HG03196 (cell line): Measurements from ENCODE around the gene NBEAL1.
"Not testable (repeated sequence)": the region's sequence is repeated elsewhere in the genome, so short reads cannot be mapped to it uniquely, and the experiment has no call there.

Source experiments
- ATAC-seq: cut with Tn5 transposase; IDR thresholded peaks from one replicate; pipeline ENCODE4 v1.9.1; 2021; ENCODE audit not compliant: unreplicated experiment

Gene NBEAL1

DNA sequence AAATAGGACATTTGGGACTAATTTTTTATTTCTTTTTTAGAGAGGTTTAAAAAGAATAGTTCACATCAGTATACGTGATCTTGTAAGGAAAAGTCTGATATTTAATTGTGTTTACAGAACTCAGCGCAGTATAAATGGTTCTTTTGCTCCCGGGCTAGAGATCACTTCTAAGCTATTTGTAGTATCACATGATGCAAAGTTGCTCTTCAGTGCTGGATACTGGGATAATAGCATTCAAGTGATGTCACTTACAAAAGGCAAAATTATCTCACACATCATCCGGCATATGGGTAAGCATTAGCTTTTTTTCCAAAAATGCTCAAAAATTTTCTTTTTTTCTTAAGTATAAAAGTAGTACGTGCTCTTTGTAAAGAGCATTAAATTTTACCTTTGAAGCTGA lies 186.8 kb downstream of the NBEAL1 start:
- ATAC-seq: no peak

DNA sequence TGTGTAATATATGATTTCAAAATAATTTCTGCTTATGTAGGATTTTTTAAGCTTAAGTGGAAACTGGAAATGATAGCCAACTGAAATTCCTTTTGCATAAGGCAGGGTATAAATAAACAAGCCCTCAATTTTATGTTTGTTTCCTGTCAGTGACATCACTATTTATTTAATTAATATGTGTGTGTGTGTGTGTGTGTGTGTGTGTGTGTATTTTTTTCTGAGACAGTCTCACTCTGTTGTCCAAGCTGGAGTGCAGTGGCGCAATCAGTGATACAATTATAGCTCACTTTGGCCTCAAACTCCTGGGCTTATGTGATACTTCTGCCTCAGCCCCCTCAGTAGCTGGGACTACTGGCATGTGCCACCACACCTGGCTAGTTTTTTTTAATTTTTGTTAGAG lies 194.9 kb downstream of the NBEAL1 start:
- ATAC-seq: no peak

DNA sequence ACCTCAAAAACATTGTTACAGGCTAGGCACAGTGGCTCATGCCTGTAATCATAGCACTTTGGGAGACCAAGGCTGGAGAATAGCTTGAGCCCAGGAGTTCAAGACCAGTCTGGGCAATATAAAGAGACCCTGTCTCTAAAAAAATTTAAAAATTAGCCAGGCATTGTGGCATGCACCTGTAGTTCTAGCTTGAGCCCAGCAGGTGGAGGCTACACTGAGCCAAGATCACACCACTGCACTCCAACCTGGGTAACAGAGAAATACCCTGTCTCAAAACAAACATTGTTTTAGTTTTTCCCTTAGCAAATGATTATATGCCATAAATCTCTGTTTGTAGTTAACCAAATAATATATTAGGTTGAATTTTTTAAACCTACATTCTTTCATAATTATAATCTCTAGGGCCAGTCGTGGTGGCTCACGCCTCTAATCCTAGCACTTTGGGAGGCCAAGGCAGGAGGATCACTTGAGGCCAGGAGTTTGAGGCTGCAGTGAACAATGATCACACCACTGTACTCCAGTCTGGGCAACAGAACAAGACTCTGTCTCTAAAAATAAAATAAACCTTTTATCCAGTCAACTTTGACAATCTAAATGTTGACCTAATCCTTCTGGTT lies 210.9 kb downstream of the NBEAL1 start:
- ATAC-seq: no peak

DNA sequence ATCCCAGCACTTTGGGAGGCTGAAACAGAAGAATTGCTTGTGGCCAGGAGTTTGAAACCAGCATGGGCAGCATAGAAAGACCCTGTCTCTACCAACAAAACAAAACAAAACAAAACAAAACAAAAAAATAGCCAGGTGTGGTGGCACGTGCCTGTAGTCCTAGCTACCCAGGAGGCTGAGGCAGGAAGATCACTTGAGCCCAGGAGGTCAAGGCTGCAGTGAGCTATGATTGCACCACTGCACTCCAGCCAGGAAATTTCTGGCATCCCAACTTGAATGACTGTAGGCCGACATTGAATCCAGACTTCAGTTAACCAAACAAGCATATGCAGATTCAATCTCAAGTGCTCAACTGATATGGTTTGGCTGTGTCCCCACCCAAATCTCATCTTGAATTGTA lies 215.0 kb downstream of the NBEAL1 start:
- ATAC-seq: not testable (repeated sequence)

DNA sequence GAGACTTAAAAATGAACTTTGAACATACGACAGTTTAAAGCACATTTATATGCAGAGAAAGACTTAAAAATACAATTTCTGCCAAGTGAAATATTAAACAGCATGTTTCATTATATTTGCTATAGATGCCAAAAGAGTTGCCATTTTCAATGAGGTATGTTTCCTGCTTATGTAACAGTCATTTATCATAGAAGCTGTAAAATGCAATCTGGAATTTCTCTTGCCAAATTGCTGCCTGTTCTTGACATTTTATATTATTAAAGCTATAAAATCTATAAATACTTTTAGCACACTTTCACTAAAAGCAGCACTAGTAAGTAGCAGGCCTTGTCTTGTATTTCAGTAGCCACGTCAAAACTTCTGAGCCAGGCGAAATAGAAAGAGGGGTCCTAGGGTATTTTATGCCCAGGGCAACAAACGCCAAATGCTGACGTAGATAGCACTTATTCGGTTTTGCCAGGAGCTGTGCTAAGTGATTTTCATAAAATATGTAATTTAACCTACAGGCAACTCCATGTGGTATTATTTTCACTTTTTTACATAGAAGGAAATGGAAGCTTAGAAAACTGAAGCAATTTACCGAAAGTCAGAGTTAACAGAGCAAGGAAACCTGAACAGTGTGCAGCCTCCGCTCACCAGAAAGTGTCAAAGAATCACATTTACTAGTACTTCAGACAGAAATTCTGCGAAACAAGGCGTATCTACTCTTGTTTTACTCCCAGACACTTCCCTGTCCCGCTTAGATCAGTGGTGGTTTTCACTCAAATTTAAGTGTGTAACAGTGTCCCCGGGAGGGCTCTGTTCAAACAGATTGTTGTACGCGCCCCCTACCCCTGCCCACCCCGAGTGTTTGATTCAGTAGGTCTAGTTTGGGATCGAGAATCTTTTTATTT lies 222.9 kb downstream of the NBEAL1 start:
- no peak for ATAC-seq

DNA sequence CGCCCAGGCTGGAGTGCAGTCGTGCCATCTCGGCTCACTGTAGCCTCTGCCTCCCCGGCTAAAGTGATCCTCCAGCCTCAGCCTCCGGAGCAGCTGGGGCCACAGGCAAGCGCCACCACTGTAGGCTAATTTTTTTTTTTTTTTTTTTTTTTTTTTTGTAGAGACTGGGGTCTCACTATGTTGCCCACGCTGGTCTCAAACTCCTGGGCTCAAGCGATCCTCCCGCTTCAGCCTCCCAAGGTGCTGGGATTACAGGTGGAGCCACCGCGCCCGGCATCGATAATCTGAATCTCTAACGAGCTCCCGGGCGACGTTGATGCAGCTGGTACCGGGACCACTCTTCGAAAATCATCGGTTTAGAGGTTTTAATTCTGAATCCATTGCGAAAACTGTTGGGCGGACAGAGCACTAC lies 223.6 kb downstream of the NBEAL1 start:
- ATAC-seq: no peak

DNA sequence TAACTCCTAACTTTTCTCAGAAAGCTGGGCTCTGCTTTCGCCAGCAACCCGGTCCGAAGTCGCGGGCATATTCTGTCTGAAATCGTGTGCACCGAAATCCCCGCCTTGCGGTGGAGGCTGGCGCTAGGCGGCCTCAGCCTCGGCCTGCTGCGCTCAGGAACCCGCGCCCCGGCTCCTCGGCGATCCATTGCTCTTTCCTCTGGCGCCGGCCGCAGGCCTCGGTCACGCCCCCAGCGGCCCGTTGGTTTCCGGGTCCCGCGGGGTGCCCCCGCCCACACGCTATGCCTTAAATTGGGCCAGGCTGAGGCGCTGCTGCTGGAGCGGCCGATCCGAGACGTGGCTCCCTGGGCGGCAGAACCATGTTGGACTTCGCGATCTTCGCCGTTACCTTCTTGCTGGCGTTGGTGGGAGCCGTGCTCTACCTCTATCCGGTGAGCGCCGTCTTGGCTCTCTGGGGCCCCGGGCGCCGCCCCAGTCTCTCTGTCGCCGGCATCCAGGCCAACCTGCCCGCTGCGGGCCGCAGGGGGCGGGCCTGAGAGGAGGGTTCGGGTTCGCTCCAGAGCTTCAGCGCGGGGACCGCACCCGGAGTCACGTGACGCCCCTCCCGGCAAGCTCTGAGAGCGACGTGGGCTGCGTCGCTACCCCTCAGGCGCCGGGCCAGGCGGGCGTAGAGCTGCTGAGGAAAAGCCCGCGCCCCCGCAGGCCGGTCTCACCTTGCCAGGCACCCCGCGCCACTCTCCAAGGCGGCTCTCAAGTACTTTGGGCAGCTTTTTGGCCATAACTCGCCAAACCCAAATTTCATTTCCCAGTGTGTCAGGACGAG lies 224.2 kb downstream of the NBEAL1 start, which contains the start of gene CYP20A1:
Gene CYP20A1 (plus strand): TSS at position 315 of the 823 bp plus-strand sequence. CDS start 45 bp downstream, at position 360.
- peak; percentile 89 for ATAC-seq

DNA sequence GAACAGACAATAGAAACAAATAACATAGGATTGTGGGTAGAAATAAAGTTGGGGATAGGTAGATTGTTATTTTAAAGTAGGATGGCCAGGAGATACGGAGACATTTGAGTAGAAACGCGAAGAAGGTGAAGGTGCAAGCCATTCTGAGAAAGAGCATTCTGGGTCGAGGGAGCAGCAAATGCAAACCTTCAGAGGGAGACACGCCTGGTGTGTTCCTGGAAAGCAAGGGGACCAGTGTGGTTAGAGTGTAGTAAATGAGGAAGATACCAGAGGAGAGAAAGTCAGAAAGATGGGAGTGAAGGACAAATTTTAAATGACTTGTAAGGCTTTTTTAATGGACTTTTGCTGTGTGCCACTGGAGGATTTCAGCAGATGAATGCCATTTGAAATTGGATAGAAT lies 225.8 kb downstream of the NBEAL1 start:
- no peak for ATAC-seq

DNA sequence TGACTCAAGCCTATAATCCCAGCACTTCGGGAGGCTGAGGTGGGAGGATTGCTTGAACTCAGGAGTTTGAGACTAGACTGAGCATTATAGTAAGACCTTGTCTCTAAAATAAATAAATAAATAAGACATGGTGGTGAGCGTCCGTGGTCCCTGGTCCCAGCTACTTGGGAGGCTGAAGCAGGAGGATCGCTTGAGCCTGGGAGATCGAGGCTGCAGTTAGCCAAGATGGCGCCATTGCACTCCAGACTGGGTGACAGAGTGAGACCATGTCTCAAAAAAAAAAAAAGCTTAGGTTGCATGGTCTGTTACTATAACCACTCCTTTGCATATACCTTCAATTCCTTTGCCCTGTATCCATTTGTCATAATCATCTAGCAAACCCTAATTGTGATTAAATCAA lies 227.8 kb downstream of the NBEAL1 start:
- ATAC-seq: no peak

DNA sequence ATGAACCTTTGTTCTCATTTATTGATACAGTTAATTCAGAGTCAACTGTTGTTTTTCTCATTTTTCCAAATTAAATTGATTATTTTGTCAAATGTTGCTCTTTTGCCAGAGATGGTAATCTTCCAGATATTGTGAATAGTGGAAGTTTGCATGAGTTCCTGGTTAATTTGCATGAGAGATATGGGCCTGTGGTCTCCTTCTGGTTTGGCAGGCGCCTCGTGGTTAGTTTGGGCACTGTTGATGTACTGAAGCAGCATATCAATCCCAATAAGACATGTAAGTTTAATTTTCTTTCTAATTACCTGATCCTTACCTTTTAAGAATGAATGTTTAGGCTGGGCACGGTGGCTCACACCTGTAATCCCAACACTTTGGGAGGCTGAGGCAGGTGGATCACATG lies 232.0 kb downstream of the NBEAL1 start:
- no peak for ATAC-seq

DNA sequence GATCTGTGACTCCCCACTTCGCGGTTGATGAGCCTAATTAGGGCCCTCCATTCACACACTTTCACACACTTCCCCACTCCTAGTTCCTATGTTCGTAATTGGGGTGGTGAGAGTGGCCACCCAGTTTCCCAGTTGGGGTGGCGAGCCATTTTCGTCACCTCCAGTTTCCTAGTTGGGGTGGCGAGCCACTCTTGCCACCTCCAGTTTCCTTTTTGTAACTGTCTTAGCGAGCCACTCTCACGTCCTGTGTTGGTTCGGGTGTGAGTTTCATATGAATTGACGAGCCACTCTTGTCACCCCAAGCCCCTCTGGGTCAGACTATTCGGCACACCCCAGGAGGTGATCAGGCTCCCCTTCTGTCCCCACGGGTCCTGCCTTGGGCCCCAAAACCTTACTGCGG lies 238.1 kb downstream of the NBEAL1 start:
- no peak for ATAC-seq

DNA sequence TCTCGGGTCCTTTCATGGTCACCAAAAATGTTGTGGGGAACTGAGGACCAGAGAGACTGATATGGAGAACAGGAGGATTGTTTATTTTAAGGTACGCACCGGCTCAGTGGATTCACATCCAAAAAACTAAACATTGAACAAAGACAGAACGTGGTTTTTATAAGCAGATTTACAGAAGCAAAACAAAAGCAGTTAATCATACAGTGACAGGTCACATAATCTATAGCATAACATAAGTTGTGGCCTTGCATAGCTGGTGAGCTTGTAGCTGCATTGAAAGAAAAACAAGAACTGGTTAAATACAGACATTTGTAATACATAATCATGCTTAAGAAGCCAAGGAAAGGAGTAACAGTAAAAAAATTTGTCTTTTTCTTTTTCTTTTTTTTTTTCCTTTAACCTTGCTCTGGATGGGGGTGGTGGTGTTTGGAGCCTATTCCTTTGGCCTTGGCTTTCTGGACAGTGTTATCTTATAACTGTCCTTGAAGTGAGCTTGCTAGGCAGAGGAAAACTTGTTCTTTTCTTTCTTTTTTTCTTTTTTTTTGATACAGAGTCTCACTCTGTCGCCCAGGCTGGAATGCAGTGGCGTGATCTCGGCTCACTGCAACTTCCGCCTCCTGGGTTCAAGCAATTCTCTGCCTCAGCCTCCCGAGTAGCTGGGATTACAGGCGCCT lies 238.9 kb downstream of the NBEAL1 start:
- not testable (repeated sequence) for ATAC-seq

DNA sequence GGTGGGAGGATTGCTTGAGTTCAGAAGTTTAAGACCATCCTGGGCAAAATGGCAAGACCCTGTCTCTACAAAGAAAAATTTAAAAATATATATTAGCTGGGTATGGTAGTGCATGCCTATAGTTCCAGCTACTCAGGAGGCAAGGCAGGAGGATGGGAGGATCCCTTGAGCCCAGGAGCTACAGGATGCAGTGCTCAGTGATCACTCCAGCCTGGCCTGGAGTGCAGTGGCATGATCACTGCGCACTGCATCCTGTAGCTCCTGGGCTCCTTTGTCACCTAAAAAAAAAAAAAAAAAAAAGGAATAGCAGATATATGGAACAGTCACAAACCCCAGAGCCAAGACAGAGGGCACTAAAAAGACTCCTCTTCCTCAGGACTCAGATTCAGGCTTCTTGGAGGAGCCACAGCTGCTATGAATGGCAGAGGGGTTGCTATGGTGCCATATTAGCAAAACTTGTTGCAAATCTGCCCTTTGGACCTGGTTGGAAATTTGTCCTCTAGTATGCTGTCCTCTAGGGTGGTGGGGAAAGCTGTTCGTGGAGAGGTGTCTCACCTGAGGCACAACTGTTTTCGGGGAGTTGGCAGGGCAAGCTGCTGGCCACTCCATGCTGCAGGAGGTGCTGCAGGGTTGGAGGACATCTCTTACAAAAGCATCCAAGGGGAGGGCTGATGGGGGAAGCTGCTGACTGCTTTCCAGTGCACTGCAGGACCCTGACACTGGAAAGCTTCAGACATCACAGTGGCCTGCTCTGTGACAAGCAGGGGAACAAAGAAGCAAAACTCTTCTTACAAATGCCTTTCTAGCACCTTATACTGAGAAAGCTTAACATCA lies 246.9 kb downstream of the NBEAL1 start:
- no peak for ATAC-seq
